ENCODE measurements around the gene GPC5. TPM values are rescaled to one million over a fixed set of nuclear protein-coding genes. Genes with fewer than 3 reads are reported as not detected.
A peak's percentile ranks its signal among the peaks of the same experiment; 100 is the strongest.

GPC5 gene
- total and polyA plus RNA-seq, 4 donors, result 0.51 to 22.4 (median 2.0) TPM

GRCh38 chr13:92354583-92354982 is 956.2 kb downstream of the GPC5 start:
- Histone ChIP-seq H3K27ac (ENCODE audit: low read depth in 1 of 2, low read length in 2 of 2) (no peak overlapping the region), H3K9ac (ENCODE audit: low read depth in 1 of 2, low read length in 2 of 2) (no peak overlapping the region), H3K4me1 (ENCODE audit: control insufficient read depth in 4 of 4, insufficient read depth in 4 of 4, low read length in 3 of 4) (no peaks in the 10 kb centered on the region), H3K4me3 (ENCODE audit: low read depth in 1 of 3, low read length in 3 of 3) (no peak overlapping the region), H3K27me3 (ENCODE audit: control insufficient read depth in 4 of 4, insufficient read depth in 4 of 4, low read length in 3 of 4) (no peaks in the 10 kb centered on the region), H3K9me3 (ENCODE audit: control insufficient read depth in 4 of 4, low read length in 3 of 4) (peaks cover 0 to 1% (median 0%) of the 10 kb centered on the region in 4 donors), H3K36me3 (ENCODE audit: control insufficient read depth in 4 of 4, insufficient read depth in 3 of 4, low read depth in 1 of 4, low read length in 3 of 4) (no peaks in the 10 kb centered on the region)
- TF ChIP-seq FOXA2 (IDR thresholded peaks at IDR 0.05), result no peak
- no peak for TF ChIP-seq ATF3 (IDR thresholded peaks at IDR 0.05)
- TF ChIP-seq GABPA (IDR thresholded peaks at IDR 0.05 in 1 of 2, conservative IDR thresholded peaks at IDR 0.05 in 1 of 2), result no peak
- TF ChIP-seq CTCF (IDR thresholded peaks at IDR 0.05; ENCODE audit: low read depth, low read length, missing input control), result no peak
- no peak for TF ChIP-seq MAX (IDR thresholded peaks at IDR 0.05)
- TF ChIP-seq EGR1 (IDR thresholded peaks at IDR 0.05; ENCODE audit: low read depth in 2 of 2), result no peak
- TF ChIP-seq YY1 (IDR thresholded peaks at IDR 0.05), result no peak
- 97% methylated on average over 1 of the region's 1 CpG for WGBS
- DNase-seq (ENCODE audit: low spot score), result no peak

- DNase-seq (ENCODE audit: low spot score), result no peak
- Histone ChIP-seq H3K9me3 (ENCODE audit: control insufficient read depth in 4 of 4, low read length in 3 of 4) (peaks cover 0 to 1% (median 0%) of the 10 kb centered on the region in 4 donors), H3K4me1 (ENCODE audit: control insufficient read depth in 4 of 4, insufficient read depth in 4 of 4, low read length in 3 of 4) (no peaks in the 10 kb centered on the region), H3K4me3 (ENCODE audit: low read depth in 1 of 3, low read length in 3 of 3) (no peak overlapping the region), H3K27me3 (ENCODE audit: control insufficient read depth in 4 of 4, insufficient read depth in 4 of 4, low read length in 3 of 4) (no peaks in the 10 kb centered on the region), H3K36me3 (ENCODE audit: control insufficient read depth in 4 of 4, insufficient read depth in 3 of 4, low read depth in 1 of 4, low read length in 3 of 4) (no peaks in the 10 kb centered on the region), H3K9ac (ENCODE audit: low read depth in 1 of 2, low read length in 2 of 2) (no peak overlapping the region), H3K27ac (ENCODE audit: low read depth in 1 of 2, low read length in 2 of 2) (no peak overlapping the region)
- TF ChIP-seq RXRA (IDR thresholded peaks at IDR 0.05) (no peak), RAD21 (IDR thresholded peaks at IDR 0.05) (peak; percentile 13 to 19), CTCF (IDR thresholded peaks at IDR 0.05; ENCODE audit: low read depth, low read length, missing input control) (peak; percentile 5)
- WGBS, result 77% methylated on average over 1 of the region's 1 CpG
These were observed 956.8 kb downstream of the GPC5 start for GRCh38 chr13:92355213-92355612.

- Histone ChIP-seq H3K27ac (ENCODE audit: low read depth in 1 of 2, low read length in 2 of 2) (no peak overlapping the region), H3K4me3 (ENCODE audit: low read depth in 1 of 3, low read length in 3 of 3) (no peak overlapping the region), H3K27me3 (ENCODE audit: control insufficient read depth in 4 of 4, insufficient read depth in 4 of 4, low read length in 3 of 4) (no peaks in the 10 kb centered on the region), H3K4me1 (ENCODE audit: control insufficient read depth in 4 of 4, insufficient read depth in 4 of 4, low read length in 3 of 4) (no peaks in the 10 kb centered on the region), H3K9ac (ENCODE audit: low read depth in 1 of 2, low read length in 2 of 2) (no peak overlapping the region), H3K36me3 (ENCODE audit: control insufficient read depth in 4 of 4, insufficient read depth in 3 of 4, low read depth in 1 of 4, low read length in 3 of 4) (no peaks in the 10 kb centered on the region), H3K9me3 (ENCODE audit: control insufficient read depth in 4 of 4, low read length in 3 of 4) (no peaks in the 10 kb centered on the region)
- WGBS, result 64% methylated on average over 2 of the region's 2 CpGs
- TF ChIP-seq ZBTB33 (IDR thresholded peaks at IDR 0.05), result no peak
- no peak for TF ChIP-seq GABPA (IDR thresholded peaks at IDR 0.05 in 1 of 2, conservative IDR thresholded peaks at IDR 0.05 in 1 of 2)
- TF ChIP-seq EGR1 (IDR thresholded peaks at IDR 0.05; ENCODE audit: low read depth in 2 of 2), result no peak
- no peak for TF ChIP-seq HNF4A (conservative IDR thresholded peaks at IDR 0.05)
- TF ChIP-seq SP1 (IDR thresholded peaks at IDR 0.05), result no peak
- TF ChIP-seq YY1 (IDR thresholded peaks at IDR 0.05), result no peak
- TF ChIP-seq ATF3 (IDR thresholded peaks at IDR 0.05), result no peak
- no peak for TF ChIP-seq FOXA2 (IDR thresholded peaks at IDR 0.05)
- no peak for DNase-seq (ENCODE audit: low spot score)
These were observed 964.3 kb downstream of the GPC5 start for GRCh38 chr13:92362717-92363116.
